Inferior parietal cortex (tissue), 1 donor: ENCODE data around the gene PCBD1.
"Not testable (repeated sequence)": the region's sequence is repeated elsewhere in the genome, so short reads cannot be mapped to it uniquely, and the experiment has no call there.

Experiments
- DNase-seq: peaks from one replicate; pipeline ENCODE4 v3.0.0-alpha.2; 2016; ENCODE audit errors: extremely low spot score

PCBD1 gene

DNA sequence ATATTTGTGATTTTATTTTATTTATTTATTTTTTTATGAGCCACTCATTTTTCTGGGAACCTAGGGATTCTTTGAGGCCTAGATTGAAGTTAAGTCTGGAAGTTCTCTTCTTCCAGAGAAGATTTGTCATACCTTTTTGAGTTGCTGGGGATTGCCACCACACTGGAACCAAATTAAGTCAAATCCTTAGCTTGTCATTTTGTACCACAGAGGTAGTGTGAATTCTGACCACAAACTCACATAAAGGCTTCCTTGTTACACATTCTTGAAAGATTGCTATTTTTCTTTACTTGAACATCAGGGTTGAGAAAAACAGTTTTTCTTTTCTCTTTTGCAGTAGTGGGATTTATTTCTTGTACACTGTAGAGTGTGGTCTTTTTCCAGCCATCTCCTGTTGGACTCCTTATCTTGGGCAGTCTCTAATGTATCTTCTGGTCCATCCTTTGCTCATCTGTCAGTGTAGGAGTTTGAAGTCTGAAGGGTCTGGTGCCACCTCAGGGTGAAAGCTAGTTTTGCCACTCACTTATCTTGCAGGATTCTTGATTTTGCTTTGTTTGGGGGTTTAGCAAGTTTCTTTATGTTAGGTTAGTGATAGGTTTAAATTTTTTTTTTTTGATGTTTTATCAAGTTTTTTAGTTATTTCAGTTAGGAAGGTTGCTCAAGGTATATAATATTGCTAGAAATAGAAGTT, 24.8 kb downstream of the PCBD1 start:
- DNase-seq = no peak

DNA sequence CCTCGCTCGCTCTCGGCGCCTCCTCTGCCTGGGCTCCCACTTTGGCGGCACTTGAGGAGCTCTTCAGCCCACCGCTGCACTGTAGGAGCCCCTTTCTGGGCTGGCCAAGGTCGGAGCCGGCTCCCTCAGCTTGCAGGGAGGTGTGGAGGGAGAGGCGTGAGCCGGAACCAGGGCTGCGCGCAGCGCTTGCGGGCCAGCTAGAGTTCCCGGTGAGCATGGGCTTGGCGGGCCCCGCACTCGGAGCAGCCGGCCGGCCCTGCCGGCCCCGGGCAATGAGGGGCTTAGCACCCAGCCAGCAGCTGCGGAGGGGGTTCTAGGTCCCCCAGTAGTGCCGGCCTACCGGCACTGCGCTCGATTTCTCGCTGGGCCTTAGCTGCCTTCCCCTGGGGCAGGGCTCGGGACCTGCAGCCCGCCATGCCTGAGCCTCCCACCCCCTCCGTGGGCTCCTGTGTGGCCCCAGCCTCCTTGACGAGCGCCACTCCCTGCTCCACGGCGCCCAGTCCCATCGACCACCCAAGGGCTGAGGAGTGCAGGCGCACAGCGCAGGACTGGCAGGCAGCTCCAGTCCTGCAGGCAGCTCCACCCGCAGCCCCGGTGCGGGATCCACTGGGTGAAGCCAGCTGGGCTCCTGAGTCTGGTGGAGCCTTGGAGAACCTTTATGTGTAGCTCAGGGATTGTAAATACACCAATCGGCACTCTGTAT, 26.7 kb downstream of the PCBD1 start:
- not testable (repeated sequence) for DNase-seq

DNA sequence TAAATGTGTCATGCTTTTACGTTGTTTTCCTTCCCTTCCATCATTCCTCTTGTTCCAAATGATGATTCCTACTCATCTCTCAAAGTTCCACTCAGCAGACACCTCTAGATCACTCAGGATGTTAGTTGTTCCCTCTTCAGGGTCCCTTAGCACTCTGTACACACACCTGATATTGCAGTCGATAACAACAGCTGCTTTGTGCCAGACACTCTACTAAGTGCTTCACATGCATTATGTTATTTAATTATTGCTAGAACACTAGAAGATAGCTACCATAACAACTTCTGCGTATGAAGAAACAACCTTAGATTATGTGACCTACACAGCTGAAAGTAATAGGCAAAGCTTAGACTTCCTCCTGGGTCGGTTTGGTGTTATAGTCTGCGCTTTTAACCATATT, 29.6 kb downstream of the PCBD1 start:
- DNase-seq = no peak

DNA sequence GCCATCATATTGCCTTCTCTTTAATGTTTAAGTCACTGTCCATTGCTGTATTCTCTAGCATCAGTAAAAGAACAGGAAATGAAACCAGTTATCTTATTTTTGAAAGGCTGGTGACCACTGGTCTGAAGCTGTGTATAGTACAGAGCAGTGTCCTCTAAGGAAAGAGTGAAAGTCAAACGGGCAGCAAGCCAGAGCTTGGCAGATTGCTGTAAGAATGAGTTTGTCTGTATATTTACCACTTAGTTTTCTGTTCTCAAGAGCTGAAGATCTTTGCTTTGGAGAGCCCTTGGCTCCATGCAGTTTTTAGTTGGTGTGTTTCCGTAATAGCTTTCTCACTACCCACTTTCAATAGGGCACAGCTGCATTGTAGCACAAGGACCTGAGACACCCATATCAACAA, 31.9 kb downstream of the PCBD1 start:
- no peak for DNase-seq

DNA sequence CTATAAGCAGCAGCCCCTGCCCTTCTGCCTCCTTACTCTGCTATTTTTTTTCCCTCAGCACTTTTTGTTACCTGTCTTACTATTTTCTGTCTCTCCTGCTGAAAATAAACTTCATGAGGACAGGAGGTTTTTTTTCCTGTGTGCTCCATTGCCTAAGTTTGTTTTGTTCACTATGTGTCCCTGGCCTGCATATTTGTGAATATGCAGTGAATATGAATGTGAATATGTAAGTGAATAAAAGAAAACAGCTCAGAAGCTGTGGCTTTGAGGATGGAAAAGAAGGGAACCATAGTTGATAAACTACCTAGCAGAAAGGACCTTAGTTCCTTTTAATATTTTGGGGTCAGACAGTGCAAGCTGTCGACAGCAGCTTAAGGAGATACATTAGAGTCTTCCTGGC, 34.9 kb downstream of the PCBD1 start:
- no peak for DNase-seq

DNA sequence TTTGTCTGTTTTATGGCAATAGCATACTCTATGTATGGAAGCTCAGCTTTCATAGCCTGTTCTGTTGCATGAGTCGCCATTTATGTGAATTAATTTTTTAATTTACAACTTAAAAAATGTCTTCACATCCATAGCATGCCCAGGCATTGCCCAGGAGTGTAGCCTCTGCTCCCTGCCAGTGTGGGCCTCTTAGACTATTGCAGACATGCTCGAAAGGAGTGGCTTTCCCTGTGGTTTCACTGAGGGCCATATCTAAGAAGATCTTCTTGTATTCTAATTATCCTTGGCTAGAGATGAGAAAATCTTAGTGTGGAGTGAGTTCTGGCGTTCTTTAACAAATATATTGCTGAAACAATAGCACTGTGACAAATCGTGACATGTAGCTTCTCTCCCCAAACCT, 35.3 kb downstream of the PCBD1 start:
- DNase-seq = no peak

DNA sequence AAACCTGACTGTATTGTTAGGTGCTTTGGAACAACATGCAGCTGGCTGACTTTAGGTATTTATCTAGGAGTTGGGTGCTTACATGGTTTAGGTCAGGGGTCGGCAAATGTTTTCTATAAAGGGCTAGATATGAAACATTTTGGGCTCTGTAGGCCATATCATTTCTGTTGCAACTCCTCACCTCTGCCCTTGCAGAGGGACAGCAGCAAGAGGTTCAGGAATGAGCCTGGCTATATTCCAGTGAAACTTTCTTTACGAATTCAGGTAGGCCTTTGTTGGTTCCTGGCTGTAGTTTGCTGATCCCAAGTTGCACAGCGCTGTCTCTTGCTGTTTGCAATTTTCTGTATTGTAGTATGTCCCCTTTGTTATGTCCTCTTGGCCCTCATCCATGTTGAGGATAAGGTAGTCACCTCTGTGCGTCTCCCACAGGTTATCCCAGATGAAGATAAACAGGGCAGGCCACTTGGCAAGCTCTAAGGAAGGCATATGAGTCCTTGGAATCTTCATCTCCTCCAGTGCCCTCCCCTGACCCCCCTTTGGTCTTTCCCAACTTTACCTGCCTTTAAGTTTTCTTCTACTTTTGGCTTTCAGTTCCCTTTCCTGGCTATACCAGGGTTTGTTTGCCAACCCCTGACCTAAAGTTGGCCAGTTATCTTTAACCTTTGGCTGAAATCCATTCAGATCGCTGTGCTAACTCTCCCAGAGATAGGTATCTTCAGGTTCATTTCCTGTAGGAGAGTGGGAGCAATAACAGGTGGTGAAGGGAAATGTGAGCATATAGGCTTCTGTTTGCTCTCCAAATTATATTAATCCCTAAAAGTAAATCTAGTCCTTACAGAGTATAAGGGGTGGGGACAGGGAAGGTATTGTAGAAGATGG, 36.5 kb downstream of the PCBD1 start:
- no peak for DNase-seq

DNA sequence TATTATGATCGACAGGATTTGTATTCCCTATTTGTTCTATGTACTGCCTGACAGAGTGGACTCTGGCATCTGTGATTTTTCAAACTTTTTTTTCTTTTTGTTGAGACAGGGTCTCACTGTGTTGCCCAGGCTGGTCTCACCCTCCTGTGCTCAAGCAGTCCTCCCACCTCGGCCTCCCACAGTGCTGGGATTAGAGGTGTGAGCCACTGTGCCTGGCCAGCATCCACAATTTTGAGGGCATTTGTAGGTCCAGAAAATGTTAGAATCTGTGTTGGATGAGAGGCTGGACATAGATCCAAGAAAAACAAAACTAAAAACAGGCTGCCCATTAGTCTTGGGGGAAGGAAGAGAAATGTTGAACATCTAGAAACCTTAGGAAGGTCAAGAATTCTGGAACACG, 38.3 kb downstream of the PCBD1 start:
- DNase-seq = no peak

DNA sequence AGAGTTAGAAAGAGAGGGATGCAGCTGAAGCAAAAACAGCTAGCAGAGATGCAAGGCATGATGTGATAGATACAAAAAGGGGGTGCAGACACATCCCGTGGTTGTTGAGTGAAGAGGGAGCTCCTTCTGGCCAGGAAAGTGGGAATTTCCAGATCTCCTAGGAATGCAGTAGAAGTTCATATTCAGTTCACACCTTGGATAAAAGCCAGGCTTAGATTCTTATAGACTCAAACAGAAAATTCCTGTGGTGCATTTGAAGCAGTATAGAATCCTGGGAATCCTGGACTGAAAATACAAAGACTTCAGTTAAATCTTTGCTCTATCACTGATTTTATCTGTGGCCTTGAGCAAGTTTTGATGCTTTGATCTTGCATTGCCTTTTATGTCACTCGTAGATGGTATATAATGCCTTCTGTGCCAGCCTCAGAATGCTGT, 38.8 kb downstream of the PCBD1 start:
- no peak for DNase-seq

DNA sequence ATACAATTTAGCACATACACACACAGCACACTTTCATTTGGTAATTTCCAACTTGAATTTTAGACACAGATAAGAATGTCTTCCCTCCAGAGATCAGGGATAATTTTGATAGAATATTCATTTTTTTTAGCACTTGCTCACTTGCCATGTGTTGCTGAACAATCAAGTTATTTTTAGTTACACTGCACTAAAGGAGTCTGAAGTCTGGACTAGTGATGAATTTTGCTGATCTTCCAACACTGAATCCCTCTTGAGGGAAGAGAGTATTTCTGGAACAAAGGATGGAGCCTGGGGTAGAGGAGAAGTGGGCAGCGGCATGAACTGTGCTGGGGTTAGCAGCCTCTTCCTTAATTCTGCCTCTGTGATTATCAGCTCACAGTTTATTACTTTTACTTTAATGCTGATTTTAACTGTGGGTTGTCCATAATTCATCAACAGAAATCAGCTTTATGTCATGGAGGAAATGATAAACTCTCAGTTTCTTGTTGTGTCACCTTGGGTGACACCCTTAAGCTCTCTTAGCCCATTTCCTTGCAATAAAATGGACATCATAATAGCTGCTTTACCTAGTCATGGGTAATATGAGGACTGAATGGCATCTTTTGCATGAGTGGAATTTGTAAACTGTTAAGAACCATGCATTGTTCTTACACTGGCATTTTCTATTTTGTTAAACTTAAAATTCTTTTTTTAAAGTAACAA, 40.6 kb downstream of the PCBD1 start:
- no peak for DNase-seq

DNA sequence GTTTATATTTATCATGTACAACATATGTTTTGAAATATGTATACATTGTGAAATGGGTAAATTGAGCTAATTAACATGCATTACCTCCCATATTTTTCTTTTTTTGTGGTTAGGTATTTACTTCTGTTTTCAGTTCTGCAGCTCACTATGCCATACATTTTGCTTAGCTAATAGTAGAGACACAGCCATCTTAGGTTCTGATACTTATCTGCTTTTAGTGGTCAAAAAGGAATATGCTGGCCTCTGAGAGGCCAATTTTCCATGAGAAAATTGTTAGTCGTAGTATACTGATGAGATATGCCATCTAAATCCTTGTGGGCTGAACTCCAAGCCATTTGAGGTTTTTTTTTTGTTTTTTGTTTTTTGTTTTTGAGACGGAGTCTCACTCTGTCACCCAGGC, 41.6 kb downstream of the PCBD1 start:
- no peak for DNase-seq

DNA sequence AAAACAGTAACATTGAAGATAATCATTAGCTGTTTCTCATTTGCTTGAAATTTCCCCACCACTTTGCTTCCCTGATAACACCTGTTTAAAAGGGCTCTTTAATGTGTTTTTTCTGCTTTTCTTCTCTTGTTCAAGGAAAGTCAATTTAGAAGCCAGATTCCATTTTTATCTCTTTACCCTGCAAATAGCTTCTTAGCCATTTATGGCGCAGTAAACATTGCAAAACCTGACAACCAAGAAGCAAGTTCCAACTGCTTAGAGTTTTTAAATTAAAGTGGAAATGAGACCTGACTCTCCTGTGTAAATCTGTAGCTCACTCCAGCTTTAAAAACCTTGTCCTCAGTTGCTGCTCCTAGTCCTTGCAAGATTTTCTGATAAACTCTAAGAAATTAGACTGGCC, 42.5 kb downstream of the PCBD1 start:
- DNase-seq = no peak

DNA sequence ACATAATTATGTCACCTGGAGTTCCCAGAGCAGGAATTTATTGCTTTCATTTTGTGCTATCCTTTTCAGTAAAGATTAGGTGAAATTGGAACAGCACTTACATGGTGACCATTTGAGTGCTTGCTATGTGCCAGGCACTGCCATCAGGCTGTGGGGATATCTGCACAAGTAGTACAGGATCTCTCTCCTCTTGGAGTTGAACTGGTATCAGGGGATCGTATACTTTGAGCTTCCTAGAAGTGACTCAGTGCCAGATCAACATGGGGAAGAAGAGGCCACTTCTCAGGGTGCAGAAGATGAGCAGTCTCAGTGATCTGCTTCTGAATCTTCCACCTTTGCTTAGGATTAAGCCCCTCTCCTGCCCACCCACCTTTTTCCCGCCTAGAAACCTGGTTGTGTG, 43.1 kb downstream of the PCBD1 start:
- DNase-seq = no peak

DNA sequence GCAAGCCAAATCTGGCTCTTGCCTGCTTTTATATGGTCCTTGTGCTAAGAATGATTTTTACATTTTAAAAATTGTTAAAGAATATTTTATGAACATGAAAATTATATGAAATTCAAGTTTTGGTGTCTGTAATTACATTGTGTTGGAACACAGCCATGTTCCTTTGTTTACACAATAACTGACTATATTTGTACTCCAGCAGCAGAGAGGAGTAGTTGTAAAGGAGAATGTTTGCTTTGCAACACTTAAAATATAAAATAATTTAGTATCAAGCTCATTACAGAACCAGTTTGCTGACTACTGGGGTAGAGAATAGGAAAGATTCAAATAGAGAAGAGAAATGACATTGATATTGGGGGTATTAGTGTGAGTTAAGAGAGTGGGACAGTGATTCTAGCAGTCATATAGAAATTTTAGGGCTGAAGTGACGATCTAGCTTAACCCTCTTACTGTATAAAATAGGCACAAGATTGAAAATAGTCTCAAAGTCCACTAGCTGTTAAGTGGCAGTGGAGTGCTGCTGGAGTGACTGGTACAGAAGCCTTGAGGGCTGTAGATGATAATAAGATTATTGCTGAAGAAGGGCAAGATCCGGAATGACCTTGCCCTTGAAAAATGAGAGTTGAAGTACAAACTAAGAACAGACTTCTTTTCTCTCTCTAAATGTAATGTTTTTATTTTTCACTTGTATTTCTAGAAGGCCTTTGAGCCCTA, 44.4 kb downstream of the PCBD1 start:
- DNase-seq = no peak

DNA sequence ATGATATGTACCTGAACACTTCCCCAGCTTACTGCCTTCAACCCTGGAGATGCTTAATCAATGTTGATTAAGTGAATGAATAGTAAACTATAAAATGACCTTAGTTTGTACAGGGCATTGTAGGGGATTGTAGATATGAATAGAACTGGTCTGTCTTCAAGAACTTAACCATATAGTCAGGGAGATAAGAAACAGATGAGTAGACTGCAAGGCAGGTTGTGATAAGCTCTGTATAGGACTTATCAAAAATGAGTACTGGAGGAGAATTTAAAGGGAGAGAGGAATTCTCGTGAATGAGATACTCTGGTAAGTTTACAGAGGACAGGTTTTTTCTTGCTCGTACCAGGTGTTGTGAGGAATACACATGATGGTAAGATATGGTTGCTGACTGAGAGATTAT, 45.0 kb downstream of the PCBD1 start:
- DNase-seq = no peak

DNA sequence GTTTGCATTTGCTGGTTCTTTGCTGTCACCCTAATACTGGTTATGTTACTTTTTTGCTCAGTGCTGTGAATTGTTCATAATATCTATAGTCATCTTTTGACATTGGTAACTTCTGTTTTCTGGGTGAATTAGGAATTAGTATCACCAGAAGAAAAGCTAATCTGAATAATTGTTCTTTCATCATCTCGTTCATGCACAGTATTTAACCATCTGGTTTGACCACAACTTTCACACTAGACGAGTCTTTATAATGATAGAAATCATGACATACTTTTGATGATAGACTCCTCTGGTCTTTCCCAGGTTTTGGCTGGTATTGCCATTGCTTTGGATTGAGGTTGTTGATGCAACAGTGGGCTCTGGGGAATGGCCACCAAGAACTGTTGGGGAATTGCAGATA, 47.5 kb downstream of the PCBD1 start:
- no peak for DNase-seq

DNA sequence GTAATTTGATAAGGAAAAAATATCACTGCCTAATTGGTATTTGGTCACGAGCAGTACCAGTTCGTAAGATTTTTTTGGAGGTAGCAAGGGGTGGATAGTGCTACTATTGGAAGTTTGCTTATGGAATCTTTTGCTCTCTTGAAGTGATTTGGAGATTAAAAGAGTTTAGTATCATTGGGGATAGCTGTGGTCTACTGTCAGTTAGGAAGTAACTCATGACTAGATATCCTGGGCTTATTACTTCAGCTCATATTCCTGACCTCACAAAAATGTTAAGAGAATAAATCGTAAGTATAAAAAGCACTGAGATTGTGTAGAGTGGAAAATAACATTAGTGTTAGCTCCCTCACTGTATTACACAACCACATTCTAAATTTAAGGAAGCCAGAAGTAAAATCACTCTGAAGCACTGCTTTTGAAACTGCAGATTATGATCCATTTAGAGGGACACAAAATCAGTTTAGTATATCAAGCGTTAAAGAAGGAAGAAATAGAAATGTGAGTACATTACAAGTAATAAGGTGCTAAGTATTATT, 50.0 kb downstream of the PCBD1 start:
- no peak for DNase-seq

DNA sequence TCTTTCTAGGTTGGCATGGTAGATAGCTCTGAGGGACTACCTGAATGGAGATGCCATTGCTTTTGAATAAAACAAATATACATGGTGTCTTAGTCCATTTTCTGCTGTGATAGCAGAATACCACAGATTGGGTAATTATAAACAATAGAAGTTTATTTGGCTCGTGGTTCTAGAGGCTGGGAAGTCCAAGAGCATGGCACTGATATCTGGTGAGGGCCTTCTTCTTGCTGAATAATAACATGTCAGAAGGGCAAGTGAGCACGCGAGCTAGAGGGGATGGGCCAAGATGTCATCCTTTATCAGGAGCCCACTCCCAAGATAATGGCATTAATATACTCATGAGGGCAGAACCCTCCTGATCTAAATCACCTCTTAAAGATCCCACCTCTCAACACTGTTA, 50.7 kb downstream of the PCBD1 start:
- DNase-seq = no peak

DNA sequence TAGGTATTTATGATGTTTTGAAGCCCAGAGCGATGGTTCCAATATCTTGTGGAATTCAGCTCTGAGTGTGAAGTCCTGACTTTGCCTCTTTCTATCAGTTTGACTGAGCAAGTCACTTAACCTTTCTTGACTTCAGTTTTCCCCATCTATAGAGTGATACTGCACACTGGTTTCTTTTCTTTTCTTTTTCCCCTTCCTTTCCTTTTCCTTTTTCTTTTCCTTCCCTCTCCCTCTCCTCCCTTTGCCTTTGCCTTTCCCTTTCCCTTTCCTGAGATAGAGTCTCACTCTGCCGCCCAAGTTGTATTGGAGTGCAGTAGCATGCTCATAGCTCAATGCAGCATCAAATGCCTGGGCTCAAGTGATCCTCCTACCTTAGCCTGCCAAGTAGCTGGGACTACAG, 52.0 kb downstream of the PCBD1 start:
- no peak for DNase-seq

DNA sequence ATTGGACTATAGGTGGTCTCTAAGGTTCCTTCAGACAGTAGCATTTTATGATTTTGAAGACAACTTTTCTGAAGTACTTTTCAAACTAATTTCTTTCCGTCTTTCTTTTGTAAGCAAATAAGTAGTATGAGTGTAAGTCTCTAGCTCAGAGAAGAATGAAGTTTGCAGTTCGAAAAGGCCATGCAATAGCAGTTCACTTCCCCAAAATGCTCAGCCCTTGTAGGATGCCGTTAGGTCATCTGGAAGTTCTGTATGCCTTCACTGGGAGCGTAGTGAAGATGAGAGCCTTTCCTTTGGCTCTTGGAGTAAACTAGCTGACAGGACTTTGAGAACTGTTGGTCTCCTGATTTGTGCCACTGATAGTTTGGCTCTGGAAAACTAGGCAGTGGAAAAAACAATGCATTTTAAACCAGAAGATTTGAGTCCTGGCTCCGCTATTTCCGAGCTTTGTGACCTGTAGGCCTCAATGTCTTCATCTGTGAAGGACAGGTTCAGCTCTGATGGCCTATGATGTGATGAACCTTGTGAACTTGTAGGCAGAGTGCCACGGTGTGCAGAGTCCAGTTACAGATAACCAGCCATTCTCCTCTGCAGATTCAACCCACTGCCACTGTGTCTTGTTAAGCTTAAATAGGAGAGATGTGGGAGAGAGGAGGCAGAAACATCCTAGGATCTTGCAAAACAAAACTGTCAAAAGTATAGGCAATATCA, 53.8 kb downstream of the PCBD1 start:
- DNase-seq = no peak

DNA sequence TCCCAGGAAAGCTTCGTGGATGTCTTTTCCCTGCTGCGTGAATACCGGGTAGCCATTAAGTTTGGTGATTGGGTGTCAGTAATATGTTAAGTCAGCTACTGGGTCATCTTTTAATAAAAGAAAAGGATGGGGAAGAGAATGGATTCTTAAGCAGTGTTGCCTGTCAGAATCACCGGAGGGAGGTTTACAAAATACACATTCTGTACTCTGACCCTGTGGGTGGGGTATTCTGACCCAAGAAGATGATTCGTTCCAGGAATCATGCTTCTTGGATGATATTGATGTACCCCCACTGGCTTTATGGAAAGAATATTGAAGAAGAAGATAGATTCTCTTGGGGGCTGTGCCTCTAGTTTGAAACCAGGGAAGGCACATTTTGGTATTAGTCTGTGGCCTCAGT, 54.3 kb downstream of the PCBD1 start:
- no peak for DNase-seq
